GM18505 (cell line): Measurements from ENCODE around the gene RGS14.
A peak's percentile ranks its signal among the peaks of the same experiment; 100 is the strongest.
"Not testable (repeated sequence)": the region's sequence is repeated elsewhere in the genome, so short reads cannot be mapped to it uniquely, and the experiment has no call there.

Source experiments
- ATAC-seq: cut with Tn5 transposase; IDR thresholded peaks from one replicate; pipeline ENCODE4 v1.9.1; 2021; ENCODE audit not compliant: unreplicated experiment
- POLR2A ChIP-seq: IDR thresholded peaks from 4 replicates; pipeline ENCODE4 v1.6.1; 2011; ENCODE audit warnings: borderline replicate concordance; ENCODE audit not compliant: insufficient read depth, insufficient read length; ENCODE audit errors: extremely low read depth

The RGS14 gene

GRCh38 chr5:177404641-177405179 is 47.0 kb downstream of the RGS14 start:
- no peak for ATAC-seq
- TF ChIP-seq POLR2A = no peak

GRCh38 chr5:177405312-177405711 is 47.6 kb downstream of the RGS14 start:
- TF ChIP-seq POLR2A = no peak
- no peak for ATAC-seq

GRCh38 chr5:177405805-177406204 is 48.1 kb downstream of the RGS14 start:
- no peak for TF ChIP-seq POLR2A
- ATAC-seq = no peak

- no peak for ATAC-seq
- TF ChIP-seq POLR2A = no peak
Observed at GRCh38 chr5:177409043-177409801, 51.5 kb downstream of the RGS14 start, which contains the start of gene F12. Gene F12 (minus strand): TSS chr5:177409564. CDS start chr5:177409527, 37 bp downstream.

- TF ChIP-seq POLR2A = no peak
- no peak for ATAC-seq
Observed at GRCh38 chr5:177410575-177410974, 52.9 kb downstream of the RGS14 start.

- ATAC-seq = peak; percentile 44
- no peak for TF ChIP-seq POLR2A
Observed at GRCh38 chr5:177412603-177413233, 55.0 kb downstream of the RGS14 start.

- no peak for ATAC-seq
- TF ChIP-seq POLR2A = no peak
Observed at GRCh38 chr5:177414481-177414880, 56.8 kb downstream of the RGS14 start.

GRCh38 chr5:177417081-177417480 is 59.4 kb downstream of the RGS14 start:
- ATAC-seq = not testable (repeated sequence)

GRCh38 chr5:177419046-177419445 is 61.3 kb downstream of the RGS14 start:
- TF ChIP-seq POLR2A = no peak
- ATAC-seq = no peak

GRCh38 chr5:177420472-177420871 is 62.7 kb downstream of the RGS14 start:
- not testable (repeated sequence) for ATAC-seq

GRCh38 chr5:177421062-177421798 is 63.5 kb downstream of the RGS14 start:
- TF ChIP-seq POLR2A = no peak
- ATAC-seq = no peak
